Measurements from ENCODE around the gene ICAM5.
A peak's percentile ranks its signal among the peaks of the same experiment; 100 is the strongest.
"Not testable (repeated sequence)": the region's sequence is repeated elsewhere in the genome, so short reads cannot be mapped to it uniquely, and the experiment has no call there.

The ICAM5 gene

DNA sequence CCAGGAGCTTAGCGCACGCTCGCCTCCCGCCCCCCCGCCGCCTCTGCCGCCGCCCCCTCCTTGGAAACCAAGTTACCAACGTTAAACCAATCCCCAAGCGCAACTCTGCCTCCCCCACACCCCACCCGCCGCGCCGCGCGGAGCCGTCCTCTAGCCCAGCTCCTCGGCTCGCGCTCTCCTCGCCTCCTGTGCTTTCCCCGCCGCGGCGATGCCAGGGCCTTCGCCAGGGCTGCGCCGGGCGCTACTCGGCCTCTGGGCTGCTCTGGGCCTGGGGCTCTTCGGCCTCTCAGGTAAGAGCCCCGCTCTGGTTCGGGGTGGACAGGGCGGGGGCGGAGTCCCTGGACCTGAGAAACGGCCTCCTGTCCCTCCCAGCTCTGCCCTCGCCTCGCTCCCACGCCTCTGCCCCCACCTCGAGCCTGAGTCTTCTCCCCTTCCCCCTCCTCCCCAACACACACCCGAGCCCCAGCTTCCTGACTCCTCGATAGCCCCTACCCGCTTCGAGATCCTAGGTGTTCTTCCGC lies at the start of gene ICAM5:
TSS of gene ICAM5 (plus strand) at position 117 of the 521 bp plus-strand sequence. CDS start at position 209, 92 bp downstream.
- no peak for DNase-seq (ENCODE audit: low read depth in 2 of 2)

GRCh38 chr19:10241826-10242449 lies 47.8 kb upstream of the ICAM5 start:
- DNase-seq (ENCODE audit: low read depth in 2 of 2), result not testable (repeated sequence)

DNA sequence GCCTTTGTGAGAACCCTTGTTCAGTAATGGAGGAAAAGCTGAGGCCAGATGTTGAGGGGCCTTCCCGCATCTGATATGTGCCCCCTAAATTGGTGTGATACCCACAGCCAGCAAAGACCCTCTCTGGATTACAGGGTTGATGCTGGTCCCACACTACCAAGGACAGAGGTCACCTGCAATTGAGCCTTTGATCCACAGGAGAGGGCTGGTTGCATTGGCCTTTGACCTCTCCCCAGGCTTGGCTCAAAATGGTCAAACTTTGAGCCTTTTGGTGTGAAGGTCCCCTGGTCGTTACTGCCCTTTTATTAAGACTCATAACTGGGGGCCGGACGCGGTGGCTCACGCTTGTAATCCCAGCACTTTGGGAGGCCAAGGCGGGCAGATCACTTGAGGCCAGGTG lies 46.1 kb upstream of the ICAM5 start:
- no peak for DNase-seq (ENCODE audit: low read depth in 2 of 2)

DNA sequence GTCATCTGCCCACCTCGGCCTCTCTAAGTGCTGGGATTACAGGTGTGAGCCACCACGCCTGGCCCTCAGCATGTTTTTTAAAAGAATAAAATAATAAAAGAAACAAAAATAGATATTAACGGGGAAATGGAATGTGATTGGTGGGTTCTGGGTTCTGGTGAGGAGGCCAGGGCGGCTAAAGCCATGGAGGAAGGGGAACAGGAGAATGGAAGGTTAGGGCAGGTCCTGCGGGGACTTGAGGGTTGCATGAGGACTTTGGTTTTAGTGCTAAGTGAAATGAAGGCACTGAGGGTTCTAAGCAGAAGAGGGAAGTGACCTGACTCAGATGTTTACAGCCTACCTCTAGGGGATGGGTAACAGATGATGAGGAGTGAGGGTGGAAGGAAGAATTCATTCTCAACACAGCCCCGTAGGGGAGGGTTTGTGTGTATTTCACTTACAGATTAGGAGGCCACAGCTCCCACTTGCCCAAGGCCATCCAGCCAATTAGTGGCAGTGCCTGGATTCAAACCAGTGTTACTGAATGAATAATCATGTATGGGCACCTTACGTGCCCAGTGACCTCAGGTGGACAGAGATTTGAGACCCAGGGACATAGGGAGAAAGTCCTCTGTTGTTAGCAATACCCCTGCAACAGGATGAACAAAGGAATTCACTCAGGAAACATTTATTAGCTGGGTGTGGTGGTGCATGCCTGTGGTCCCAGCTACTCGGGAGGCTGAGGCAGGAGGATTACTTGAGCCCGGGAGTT lies 44.4 kb upstream of the ICAM5 start:
- no peak for DNase-seq (ENCODE audit: low read depth in 2 of 2)

DNA sequence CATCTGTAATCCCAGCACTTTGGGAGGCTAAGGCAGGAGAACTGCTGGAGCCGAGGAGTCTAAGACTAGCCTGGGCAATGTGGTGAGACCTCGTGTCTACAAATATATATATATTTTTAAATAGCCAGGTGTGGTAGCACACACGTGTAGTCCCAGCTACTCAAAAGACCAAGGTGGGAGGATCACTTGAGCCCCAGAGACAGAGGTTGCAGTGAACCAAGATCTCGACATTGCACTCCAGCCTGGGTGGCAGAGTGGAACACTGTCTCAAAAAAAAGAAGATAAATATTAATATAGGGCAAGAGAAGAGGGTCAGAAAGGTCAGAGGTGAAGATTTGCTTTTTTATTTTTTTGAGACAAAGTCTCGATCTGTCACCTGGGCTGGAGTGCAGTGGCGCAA lies 43.2 kb upstream of the ICAM5 start:
- no peak for DNase-seq (ENCODE audit: low read depth in 2 of 2)

DNA sequence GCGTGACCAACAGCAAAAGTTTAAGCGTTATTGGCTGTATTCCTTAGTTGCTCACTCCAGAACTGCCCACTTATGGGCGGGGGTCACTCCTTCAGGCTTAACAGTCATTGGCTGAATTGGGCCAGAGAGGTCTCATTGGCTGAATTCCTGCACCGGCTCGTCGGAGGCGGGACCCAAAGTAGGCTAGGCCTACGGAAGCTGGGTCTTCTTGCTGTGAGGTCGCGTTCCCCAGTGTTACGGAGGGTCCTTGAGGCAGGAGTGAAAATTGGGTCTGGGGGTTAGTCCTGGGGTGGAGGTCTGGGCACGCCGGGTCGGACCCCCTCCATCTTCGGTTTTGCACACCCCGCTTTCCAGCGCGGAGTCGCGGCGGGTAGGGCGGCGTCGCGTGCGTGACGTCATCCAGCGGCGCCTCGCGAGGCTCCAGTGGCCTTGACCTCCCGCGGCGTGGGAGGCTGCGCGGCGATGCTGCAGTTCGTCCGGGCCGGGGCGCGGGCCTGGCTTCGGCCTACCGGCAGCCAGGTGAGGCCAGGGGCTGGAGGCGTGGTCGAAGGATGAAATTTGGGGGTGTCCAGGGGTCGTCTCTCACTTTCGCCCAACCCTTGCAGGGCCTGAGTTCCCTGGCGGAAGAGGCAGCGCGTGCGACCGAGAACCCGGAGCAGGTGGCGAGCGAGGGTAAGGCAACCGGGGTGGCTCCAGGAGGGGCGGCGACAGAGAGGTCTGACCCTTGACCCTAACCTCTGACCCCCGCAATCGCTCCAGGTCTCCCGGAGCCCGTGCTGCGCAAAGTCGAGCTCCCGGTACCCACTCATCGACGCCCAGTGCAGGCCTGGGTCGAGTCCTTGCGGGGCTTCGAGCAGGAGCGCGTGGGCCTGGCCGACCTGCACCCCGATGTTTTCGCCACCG lies 37.7 kb upstream of the ICAM5 start, which contains the start of gene MRPL4:
TSS of gene MRPL4 (plus strand) at position 423 of the 903 bp plus-strand sequence. CDS start at position 463, 40 bp downstream.
- peak; percentile 97 for DNase-seq (ENCODE audit: low read depth in 2 of 2)

DNA sequence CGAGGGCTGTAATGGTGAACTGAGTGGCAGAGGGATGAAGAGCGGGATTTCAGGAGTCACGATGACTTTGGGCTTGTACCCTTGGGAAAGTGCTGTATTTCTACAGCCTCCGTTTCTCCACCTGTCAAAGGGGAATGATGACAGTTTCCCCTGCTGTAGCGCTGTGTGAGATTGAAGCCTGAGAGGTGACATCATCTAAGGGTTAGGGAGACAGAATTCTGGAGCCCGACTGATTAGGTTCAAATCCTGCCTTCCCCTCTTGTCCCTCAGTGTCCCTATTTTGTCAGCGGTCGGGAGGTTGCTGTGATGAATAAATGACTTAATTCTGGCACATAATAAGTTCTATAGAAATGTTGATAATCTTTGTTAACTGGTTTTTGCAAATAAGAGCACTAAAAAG lies 37.0 kb upstream of the ICAM5 start:
- DNase-seq (ENCODE audit: low read depth in 2 of 2), result no peak

DNA sequence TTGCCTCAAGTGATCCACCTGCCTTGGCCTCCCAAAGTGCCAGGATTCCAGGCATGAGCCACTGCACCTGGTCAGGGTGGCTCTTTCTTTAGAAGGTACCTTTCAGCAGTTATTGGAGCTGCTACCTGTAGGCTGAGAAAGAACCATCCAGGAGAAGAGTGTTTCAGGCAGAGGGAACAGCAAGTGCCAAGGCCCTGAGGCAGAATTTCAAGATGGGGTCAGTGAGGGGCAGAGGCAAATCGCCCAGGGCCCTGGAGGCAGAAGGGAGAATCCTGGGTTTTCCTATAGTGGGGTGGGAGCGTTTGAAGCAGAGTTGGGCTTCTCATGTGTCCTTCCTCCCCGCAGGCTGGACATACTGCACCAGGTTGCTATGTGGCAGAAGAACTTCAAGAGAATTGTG lies 35.5 kb upstream of the ICAM5 start:
- DNase-seq (ENCODE audit: low read depth in 2 of 2), result no peak

DNA sequence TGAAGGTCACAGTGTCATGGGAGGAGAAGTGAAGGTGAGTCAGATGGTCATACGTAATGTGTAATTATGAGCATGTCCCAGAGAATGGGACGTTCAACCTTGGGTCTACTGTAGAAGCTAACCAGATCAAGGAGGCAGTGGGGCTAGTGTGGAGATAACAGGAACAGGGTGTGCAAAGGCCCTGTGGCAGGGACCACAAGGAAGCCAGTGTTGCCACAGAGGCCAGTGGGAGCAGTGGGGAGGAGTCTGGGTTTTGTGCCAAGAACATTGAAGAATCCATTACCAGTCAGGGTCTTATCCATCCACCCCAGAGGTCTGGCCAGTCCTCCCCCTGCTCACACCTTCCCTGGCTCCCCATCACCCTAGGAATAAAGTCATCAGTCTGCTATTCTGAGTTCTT lies 34.4 kb upstream of the ICAM5 start:
- no peak for DNase-seq (ENCODE audit: low read depth in 2 of 2)

DNA sequence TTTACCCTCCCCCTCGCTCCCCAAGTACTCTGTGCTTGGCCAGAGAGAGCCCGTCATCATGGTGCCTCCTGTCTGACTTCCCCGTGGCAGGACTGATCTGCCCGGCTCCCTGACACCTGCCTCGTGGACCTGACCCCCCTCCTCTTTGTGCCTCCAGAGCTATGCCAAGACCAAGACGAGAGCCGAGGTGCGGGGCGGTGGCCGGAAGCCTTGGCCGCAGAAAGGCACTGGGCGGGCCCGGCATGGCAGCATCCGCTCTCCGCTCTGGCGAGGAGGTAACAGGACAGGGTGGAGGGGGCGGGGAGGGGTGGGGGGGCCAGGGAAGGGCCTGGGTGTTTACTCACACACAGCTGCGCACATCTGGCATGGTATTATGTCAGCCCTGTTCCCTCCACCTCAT lies 33.2 kb upstream of the ICAM5 start:
- no peak for DNase-seq (ENCODE audit: low read depth in 2 of 2)

DNA sequence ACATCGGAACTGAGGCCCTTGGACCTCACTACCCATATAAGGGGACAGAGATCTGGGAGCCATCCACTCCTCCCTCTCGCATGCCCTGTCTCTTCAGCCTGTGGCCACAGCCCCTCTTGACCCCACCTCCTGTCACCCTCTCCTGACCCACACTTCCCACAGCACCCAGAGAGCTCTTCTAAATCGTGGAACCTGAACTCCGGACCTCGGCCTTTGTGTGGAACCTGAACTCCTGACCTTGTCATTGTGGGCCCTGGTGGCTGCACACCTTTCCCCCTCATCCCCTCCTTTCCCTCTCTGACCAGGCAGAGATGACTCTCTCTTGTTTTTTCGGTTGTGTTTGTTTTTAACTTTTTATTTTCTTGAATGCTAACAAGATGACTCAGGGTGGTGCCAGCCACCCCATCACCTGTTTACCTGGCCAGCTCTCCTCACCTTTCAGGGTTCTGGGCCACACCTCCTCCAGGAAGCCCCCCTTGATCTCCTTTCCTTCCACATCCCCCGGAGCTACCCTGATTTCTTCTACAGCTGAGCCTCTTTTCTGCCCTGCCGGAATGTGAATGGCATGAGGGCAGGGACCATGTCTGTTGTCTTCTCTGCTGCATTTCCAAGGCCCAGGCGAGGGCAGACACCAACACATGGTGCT lies 32.7 kb upstream of the ICAM5 start:
- no peak for DNase-seq (ENCODE audit: low read depth in 2 of 2)

GRCh38 chr19:10258080-10258710 lies 31.6 kb upstream of the ICAM5 start:
- no peak for DNase-seq (ENCODE audit: low read depth in 2 of 2)

- DNase-seq (ENCODE audit: low read depth in 2 of 2), result peak in 1 of 2 experiments; percentile 40
Measured at GRCh38 chr19:10259162-10259905, 30.4 kb upstream of the ICAM5 start.

- DNase-seq (ENCODE audit: low read depth in 2 of 2), result no peak
Measured at GRCh38 chr19:10260141-10260584, 29.6 kb upstream of the ICAM5 start.

- peak in 1 of 2 experiments; percentile 24 for DNase-seq (ENCODE audit: low read depth in 2 of 2)
Measured at GRCh38 chr19:10262771-10263170, 27.0 kb upstream of the ICAM5 start.

DNA sequence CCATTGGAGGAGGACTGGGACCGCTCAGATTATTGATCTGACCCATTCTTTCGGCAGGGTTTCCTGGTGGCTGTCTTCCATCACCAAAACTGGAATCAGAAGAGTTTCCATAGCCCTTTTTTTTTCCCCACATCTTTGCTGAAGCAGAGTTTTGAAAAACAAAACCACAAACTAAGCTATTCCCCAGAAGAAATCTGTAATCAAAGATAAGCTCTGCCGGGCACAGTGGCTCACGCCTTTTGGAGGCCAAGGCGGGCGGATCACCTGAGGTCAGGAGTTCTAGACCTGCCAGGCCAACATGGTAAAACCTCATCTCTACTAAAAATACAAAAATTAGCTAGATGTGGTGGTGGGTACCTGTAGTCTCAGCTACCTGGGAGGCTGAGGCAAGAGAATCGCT lies 23.0 kb upstream of the ICAM5 start:
- DNase-seq (ENCODE audit: low read depth in 2 of 2), result no peak

- no peak for DNase-seq (ENCODE audit: low read depth in 2 of 2)
Measured at GRCh38 chr19:10268071-10268470, 21.7 kb upstream of the ICAM5 start.

GRCh38 chr19:10269333-10270179 lies 20.2 kb upstream of the ICAM5 start:
- DNase-seq (ENCODE audit: low read depth in 2 of 2), result no peak

DNA sequence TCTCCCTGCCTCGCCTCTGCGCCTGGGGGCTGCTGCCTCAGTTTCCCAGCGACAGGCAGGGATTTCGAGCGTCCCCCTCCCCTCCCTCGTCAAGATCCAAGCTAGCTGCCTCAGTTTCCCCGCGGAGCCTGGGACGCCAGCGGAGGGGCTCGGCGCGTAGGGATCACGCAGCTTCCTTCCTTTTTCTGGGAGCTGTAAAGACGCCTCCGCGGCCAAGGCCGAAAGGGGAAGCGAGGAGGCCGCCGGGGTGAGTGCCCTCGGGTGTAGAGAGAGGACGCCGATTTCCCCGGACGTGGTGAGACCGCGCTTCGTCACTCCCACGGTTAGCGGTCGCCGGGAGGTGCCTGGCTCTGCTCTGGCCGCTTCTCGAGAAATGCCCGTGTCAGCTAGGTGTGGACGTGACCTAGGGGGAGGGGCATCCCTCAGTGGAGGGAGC lies 19.6 kb upstream of the ICAM5 start:
- DNase-seq (ENCODE audit: low read depth in 2 of 2), result no peak

Data from fibroblast of skin of left biceps (primary cell).